Measurements from ENCODE around the gene HOXC9.

HOXC9 gene

GRCh38 chr12:53969588-53970259 lies 30.2 kb upstream of the HOXC9 start:
- no peak for TF ChIP-seq CTCF (IDR thresholded peaks at IDR 0.05; ENCODE audit: insufficient read depth, low read depth, low read length, missing control alignments)
- DNase-seq (ENCODE audit: low read depth), result no peak
- H3K4me3 ChIP-seq (ENCODE audit: low read length), result no peak overlapping the region

DNA sequence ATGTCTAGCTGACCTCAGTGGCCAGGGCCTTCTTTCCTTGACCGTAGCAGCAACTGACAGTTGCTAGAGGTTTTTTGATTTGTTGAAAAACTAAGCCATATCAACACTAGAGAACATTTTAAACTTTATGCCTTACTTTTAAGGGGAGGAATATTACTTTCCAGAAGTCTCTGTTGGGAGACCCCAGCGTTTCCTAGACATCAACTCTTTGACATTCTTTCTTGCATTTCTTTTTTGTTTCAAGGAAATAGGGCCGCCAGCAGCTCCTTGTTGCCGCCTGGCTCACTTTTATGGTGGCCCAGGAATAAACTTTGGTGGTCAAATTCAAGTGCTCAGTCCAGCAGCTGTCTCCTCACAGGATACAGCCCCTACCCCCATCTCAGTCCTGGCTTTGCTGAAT lies 29.5 kb upstream of the HOXC9 start:
- no peak overlapping the region for H3K4me3 ChIP-seq (ENCODE audit: low read length)
- TF ChIP-seq CTCF (IDR thresholded peaks at IDR 0.05; ENCODE audit: insufficient read depth, low read depth, low read length, missing control alignments), result no peak
- DNase-seq (ENCODE audit: low read depth), result no peak

GRCh38 chr12:53971129-53971528 lies 28.8 kb upstream of the HOXC9 start:
- TF ChIP-seq CTCF (IDR thresholded peaks at IDR 0.05; ENCODE audit: insufficient read depth, low read depth, low read length, missing control alignments), result no peak
- DNase-seq (ENCODE audit: low read depth), result no peak
- no peak overlapping the region for H3K4me3 ChIP-seq (ENCODE audit: low read length)

DNA sequence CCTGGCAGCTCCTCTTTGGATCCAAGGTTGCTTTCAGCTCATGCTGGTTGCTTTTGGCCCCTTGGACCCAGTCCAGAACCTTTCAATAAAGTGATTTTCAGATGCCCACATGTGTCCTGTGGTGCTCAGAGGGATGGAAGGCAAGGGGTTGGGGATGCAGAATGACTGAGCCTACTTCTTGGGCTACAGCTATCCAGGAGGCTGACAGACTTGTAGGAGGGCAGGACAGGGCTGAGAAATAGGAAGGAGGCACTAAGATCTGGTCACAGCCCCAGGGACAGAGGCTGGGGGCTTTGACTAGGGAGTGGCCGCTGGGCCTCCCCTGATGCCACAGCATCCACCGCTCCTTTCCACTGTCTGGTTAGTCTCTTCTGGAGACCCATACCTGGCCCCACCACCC lies 28.3 kb upstream of the HOXC9 start:
- TF ChIP-seq CTCF (IDR thresholded peaks at IDR 0.05; ENCODE audit: insufficient read depth, low read depth, low read length, missing control alignments), result no peak
- DNase-seq (ENCODE audit: low read depth), result no peak
- H3K4me3 ChIP-seq (ENCODE audit: low read length), result no peak overlapping the region

GRCh38 chr12:53972152-53972702 lies 27.7 kb upstream of the HOXC9 start:
- no peak for TF ChIP-seq CTCF (IDR thresholded peaks at IDR 0.05; ENCODE audit: insufficient read depth, low read depth, low read length, missing control alignments)
- H3K4me3 ChIP-seq (ENCODE audit: low read length), result no peak overlapping the region
- peak; percentile 36 for DNase-seq (ENCODE audit: low read depth)

- no peak within 1 kb of the TSS for H3K4me3 ChIP-seq (ENCODE audit: low read length)
- TF ChIP-seq CTCF (IDR thresholded peaks at IDR 0.05; ENCODE audit: insufficient read depth, low read depth, low read length, missing control alignments), result no peak
- DNase-seq (ENCODE audit: low read depth), result no peak
These were observed 27.2 kb upstream of the HOXC9 start, which contains the start of gene HOXC11 for GRCh38 chr12:53972722-53973235. HOXC11 (plus strand) TSS chr12:53973126; CDS start chr12:53973242, 116 bp downstream.
